Measurements from ENCODE around the gene XXYLT1.

The XXYLT1 gene

DNA sequence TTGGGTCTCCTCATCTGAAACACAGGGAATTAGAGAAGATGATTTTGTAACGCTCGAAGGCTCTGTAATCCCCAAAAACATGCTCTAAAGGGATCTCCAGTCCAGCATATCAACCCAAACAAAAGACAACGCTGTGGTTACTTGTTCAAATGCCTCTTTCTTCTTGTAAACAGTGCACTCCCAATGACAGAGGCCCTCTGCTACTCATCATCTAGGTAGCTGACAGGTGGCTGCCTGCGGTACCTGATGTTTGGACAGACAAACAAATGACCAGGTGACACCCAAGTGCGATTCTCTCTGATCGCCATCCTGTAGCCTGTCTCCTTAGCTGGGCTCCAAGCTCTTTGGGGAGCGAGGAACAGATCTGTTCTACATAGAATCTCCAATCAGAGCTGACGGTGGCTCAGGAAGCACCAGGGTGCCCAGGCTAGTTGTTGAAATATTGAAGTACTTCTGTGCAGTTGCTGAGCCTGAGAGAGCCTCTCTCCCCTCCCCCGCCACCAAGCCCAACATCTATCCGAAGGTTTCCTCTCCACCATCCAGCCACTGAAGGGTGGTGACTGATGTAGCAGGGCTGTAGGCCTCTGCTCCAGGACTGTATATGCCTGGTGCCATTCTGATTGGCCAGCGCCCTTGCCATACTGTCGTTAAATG lies 238.7 kb downstream of the XXYLT1 start:
- Histone ChIP-seq H3K4me1 (ENCODE audit: insufficient read depth, insufficient read length) (peaks cover 39% of the 10 kb centered on the region), H3K27me3 (ENCODE audit: insufficient read depth, insufficient read length) (no peaks in the 10 kb centered on the region), H3K9me3 (ENCODE audit: insufficient read depth, low read length) (no peaks in the 10 kb centered on the region), H3K9ac (ENCODE audit: insufficient read length, low read depth) (no peak overlapping the region), H3K4me3 (ENCODE audit: insufficient read length, low read depth) (no peak overlapping the region), H3K36me3 (ENCODE audit: insufficient read depth, insufficient read length, low read length) (no peaks in the 10 kb centered on the region)
- TF ChIP-seq SUZ12 (IDR thresholded peaks at IDR 0.05; ENCODE audit: extremely low read depth, insufficient read depth, insufficient read length) (no peak), ZNF274 (IDR thresholded peaks at IDR 0.05; ENCODE audit: low read depth, low read length) (no peak), YY1 (IDR thresholded peaks at IDR 0.05; ENCODE audit: insufficient read depth, insufficient read length) (no peak)
- no peak for DNase-seq (ENCODE audit: low read depth, low spot score)

DNA sequence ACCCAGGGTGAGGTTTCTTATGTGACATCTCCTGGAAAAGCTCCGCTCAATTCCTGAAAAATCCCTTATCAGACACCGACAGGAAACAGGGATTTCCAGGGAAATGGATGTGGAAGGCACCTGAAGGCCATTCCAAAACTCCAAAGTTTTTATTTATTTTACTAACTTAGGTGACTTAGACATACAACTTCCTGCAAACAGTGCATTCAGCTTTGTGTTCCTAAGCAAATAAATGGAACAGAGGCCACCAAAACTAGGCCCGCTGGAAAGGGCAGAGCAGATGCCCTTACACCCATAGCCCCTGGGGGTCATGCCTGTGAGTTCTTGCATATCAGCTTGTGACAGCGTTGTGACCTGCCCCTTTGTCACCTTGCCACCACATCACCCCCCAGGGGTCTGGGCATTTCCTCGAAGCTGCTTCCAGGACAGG lies 239.4 kb downstream of the XXYLT1 start:
- H3K4me1 ChIP-seq (ENCODE audit: insufficient read depth, insufficient read length): peaks cover 39% of the 10 kb centered on the region
- peak overlapping the region; percentile 37 for H3K9ac ChIP-seq (ENCODE audit: insufficient read length, low read depth)
- H3K36me3 ChIP-seq (ENCODE audit: insufficient read depth, insufficient read length, low read length): no peaks in the 10 kb centered on the region
- H3K4me3 ChIP-seq (ENCODE audit: insufficient read length, low read depth): no peak overlapping the region
- no peak for TF ChIP-seq YY1 (IDR thresholded peaks at IDR 0.05; ENCODE audit: insufficient read depth, insufficient read length)
- TF ChIP-seq ZNF274 (IDR thresholded peaks at IDR 0.05; ENCODE audit: low read depth, low read length): no peak
- no peak for TF ChIP-seq SUZ12 (IDR thresholded peaks at IDR 0.05; ENCODE audit: extremely low read depth, insufficient read depth, insufficient read length)
- H3K9me3 ChIP-seq (ENCODE audit: insufficient read depth, low read length): no peaks in the 10 kb centered on the region
- H3K27me3 ChIP-seq (ENCODE audit: insufficient read depth, insufficient read length): no peaks in the 10 kb centered on the region
- no peak for DNase-seq (ENCODE audit: low read depth, low spot score)

DNA sequence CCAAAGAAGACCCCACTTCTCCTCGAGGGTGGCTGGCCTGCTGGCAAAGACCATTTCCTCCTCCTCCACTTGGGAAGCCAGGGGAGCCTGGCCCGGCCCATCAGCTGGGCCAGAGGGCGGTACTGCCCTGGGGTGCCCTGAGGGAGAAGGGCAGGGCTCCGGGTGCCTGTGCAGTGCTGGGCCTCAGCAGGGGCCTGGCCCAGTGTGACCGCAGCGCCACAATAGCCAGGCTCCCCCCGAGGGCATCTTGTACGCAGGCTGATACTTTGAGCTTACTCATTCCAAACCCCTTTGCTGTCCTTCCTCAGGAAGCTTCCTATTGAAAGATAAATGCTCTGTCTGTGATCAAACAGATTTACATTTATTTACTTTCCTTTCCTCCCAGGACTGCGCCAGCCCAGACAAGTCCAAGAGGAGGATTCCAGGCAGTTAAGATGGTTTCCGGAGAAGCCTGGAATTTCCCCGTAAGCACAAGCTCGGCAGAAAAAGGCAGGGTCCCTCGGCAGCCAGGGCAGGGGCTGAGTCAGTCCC lies 240.1 kb downstream of the XXYLT1 start:
- H3K36me3 ChIP-seq (ENCODE audit: insufficient read depth, insufficient read length, low read length): no peaks in the 10 kb centered on the region
- TF ChIP-seq ZNF274 (IDR thresholded peaks at IDR 0.05; ENCODE audit: low read depth, low read length) (no peak), SUZ12 (IDR thresholded peaks at IDR 0.05; ENCODE audit: extremely low read depth, insufficient read depth, insufficient read length) (no peak), YY1 (IDR thresholded peaks at IDR 0.05; ENCODE audit: insufficient read depth, insufficient read length) (no peak)
- H3K9ac ChIP-seq (ENCODE audit: insufficient read length, low read depth): peak overlapping the region; percentile 16
- no peak overlapping the region for H3K4me3 ChIP-seq (ENCODE audit: insufficient read length, low read depth)
- H3K4me1 ChIP-seq (ENCODE audit: insufficient read depth, insufficient read length): peaks cover 32% of the 10 kb centered on the region
- DNase-seq (ENCODE audit: low read depth, low spot score): no peak
- no peaks in the 10 kb centered on the region for H3K27me3 ChIP-seq (ENCODE audit: insufficient read depth, insufficient read length)
- no peaks in the 10 kb centered on the region for H3K9me3 ChIP-seq (ENCODE audit: insufficient read depth, low read length)

DNA sequence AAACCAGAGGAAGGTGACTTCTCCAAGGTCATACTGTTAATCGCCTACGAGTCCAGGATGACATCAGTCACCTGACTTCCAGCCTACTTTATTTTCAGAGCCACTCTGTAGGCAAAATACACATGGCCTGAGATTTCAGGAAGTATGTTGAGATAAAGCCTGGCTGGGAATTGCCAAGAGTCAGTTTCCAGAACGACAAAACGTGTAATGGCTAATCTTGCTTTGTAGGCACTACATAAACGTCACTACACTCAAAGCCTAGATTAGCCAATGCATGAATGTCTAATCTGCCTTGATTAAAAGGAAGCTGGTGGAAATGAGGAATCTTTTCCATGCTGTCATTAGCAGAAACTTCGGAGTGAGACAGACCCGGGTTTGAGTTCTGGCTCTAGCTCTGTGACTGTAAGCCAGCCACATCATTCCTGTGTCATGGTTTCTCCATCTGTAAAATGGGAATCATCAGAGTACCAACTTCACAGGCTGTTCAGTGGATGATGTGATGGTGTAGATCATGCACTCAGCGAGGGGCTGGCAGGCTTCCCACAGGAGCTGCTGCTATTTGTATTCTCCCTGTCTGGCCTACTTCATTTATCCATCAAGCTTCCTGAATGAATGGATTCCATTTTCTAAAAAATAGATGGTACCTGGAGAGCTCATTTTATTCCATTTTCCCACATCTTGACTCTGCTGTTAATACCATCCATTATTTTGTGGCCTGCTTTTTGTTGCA lies 241.9 kb downstream of the XXYLT1 start:
- Histone ChIP-seq H3K27me3 (ENCODE audit: insufficient read depth, insufficient read length) (no peaks in the 10 kb centered on the region), H3K9ac (ENCODE audit: insufficient read length, low read depth) (no peak overlapping the region), H3K9me3 (ENCODE audit: insufficient read depth, low read length) (no peaks in the 10 kb centered on the region), H3K4me3 (ENCODE audit: insufficient read length, low read depth) (no peak overlapping the region), H3K36me3 (ENCODE audit: insufficient read depth, insufficient read length, low read length) (no peaks in the 10 kb centered on the region), H3K4me1 (ENCODE audit: insufficient read depth, insufficient read length) (peaks cover 18% of the 10 kb centered on the region)
- no peak for TF ChIP-seq SUZ12 (IDR thresholded peaks at IDR 0.05; ENCODE audit: extremely low read depth, insufficient read depth, insufficient read length)
- no peak for TF ChIP-seq ZNF274 (IDR thresholded peaks at IDR 0.05; ENCODE audit: low read depth, low read length)
- TF ChIP-seq YY1 (IDR thresholded peaks at IDR 0.05; ENCODE audit: insufficient read depth, insufficient read length): no peak
- DNase-seq (ENCODE audit: low read depth, low spot score): no peak

DNA sequence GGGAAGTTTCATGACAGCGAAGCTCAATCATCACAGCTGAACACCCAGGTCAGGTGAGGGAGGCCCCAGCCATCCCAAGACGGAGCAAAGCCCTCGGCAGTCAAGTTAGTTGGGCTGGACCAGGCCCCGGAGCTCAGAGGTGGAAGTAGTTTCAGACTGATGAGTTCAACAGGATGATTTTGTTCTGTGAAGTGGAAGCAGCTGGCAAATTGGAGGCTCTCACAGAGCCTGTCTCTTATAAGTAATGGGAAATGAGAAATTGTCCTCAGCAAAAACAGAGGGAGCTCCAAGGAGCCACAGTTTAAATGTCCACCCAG lies 245.1 kb downstream of the XXYLT1 start:
- TF ChIP-seq SUZ12 (IDR thresholded peaks at IDR 0.05; ENCODE audit: extremely low read depth, insufficient read depth, insufficient read length) (no peak), ZNF274 (IDR thresholded peaks at IDR 0.05; ENCODE audit: low read depth, low read length) (no peak), YY1 (IDR thresholded peaks at IDR 0.05; ENCODE audit: insufficient read depth, insufficient read length) (no peak)
- DNase-seq (ENCODE audit: low read depth, low spot score): no peak
- H3K4me3 ChIP-seq (ENCODE audit: insufficient read length, low read depth): no peak overlapping the region
- H3K27me3 ChIP-seq (ENCODE audit: insufficient read depth, insufficient read length): no peaks in the 10 kb centered on the region
- 0 out of 2 replicates have a peak, but pooled peaks cover 1% of the 10 kb centered on the region for H3K9me3 ChIP-seq (ENCODE audit: insufficient read depth, low read length)
- no peaks in the 10 kb centered on the region for H3K36me3 ChIP-seq (ENCODE audit: insufficient read depth, insufficient read length, low read length)
- H3K9ac ChIP-seq (ENCODE audit: insufficient read length, low read depth): no peak overlapping the region
- H3K4me1 ChIP-seq (ENCODE audit: insufficient read depth, insufficient read length): peaks cover 3% of the 10 kb centered on the region

DNA sequence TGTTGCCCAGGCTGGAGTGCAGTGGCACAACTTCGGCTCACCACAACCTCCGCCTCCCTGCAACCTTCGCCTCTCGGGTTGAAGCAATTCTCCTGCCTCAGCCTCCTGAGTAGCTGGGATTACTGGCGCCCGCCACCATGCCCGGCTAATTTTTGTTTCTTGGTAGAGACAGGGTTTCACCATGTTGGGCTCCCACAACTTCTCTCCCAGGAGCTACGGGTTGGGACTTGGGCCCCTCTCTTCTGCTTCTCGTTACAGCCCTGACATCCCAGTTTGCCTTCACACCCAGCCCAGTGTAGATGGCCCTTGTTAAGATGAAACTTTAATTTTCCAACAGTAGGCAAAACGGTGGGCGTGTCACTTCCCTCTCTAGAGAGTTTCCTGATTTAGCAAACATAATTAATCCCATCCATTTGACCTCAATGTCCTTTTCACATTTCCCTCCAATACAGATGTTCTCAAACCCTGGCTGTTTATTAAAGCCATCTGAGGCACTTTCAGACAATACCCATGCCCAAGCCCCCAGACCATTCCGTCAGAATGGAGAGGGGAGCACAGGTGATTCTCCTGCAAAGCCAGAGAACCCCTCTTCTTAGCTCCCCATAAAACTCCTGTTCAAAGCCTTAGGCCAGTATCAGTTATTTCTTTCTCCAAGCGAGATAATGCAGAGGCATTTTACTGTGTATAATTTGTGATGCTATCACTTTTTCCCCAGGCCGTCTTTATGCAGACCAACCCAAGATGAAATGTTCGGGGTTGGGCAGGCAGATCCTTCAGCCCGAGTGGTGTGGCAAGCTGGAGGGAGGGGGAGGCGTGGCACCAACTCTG lies 245.7 kb downstream of the XXYLT1 start:
- no peak for TF ChIP-seq SUZ12 (IDR thresholded peaks at IDR 0.05; ENCODE audit: extremely low read depth, insufficient read depth, insufficient read length)
- no peaks in the 10 kb centered on the region for H3K27me3 ChIP-seq (ENCODE audit: insufficient read depth, insufficient read length)
- DNase-seq (ENCODE audit: low read depth, low spot score): no peak

DNA sequence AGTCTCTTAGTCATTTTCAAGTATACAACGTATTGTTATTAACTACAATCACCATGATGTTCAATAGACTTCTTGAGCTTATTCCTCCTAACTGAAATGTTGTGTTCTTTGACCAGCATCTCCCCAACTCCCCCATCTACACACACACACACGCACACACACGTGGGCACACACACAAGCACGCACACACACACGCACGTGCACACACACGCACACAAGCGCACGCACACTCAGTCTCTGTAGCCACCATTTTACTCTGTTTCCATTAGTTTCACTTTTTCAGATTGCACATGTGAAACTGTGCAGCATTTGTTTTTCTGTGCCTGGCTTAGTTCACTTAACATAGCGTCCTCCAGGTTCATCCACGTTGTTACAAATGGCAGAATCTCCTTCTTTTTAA lies 247.0 kb downstream of the XXYLT1 start:
- Histone ChIP-seq H3K9ac (ENCODE audit: insufficient read length, low read depth) (no peak overlapping the region), H3K9me3 (ENCODE audit: insufficient read depth, low read length) (peaks cover 14% of the 10 kb centered on the region; the same call in 1 of the 2 replicates), H3K27me3 (ENCODE audit: insufficient read depth, insufficient read length) (no peaks in the 10 kb centered on the region), H3K4me1 (ENCODE audit: insufficient read depth, insufficient read length) (no peaks in the 10 kb centered on the region), H3K36me3 (ENCODE audit: insufficient read depth, insufficient read length, low read length) (no peaks in the 10 kb centered on the region), H3K4me3 (ENCODE audit: insufficient read length, low read depth) (no peak overlapping the region)
- no peak for DNase-seq (ENCODE audit: low read depth, low spot score)
- TF ChIP-seq ZNF274 (IDR thresholded peaks at IDR 0.05; ENCODE audit: low read depth, low read length): no peak
- TF ChIP-seq YY1 (IDR thresholded peaks at IDR 0.05; ENCODE audit: insufficient read depth, insufficient read length): no peak
- no peak for TF ChIP-seq SUZ12 (IDR thresholded peaks at IDR 0.05; ENCODE audit: extremely low read depth, insufficient read depth, insufficient read length)

More for the DNA sequence above, 245.7 kb downstream of the XXYLT1 start:
- peaks cover 7% of the 10 kb centered on the region; the same call in 1 of the 2 replicates for H3K9me3 ChIP-seq (ENCODE audit: insufficient read depth, low read length)
- no peaks in the 10 kb centered on the region for H3K36me3 ChIP-seq (ENCODE audit: insufficient read depth, insufficient read length, low read length)
- H3K4me1 ChIP-seq (ENCODE audit: insufficient read depth, insufficient read length): no peaks in the 10 kb centered on the region
- no peak overlapping the region for H3K9ac ChIP-seq (ENCODE audit: insufficient read length, low read depth)
- no peak overlapping the region for H3K4me3 ChIP-seq (ENCODE audit: insufficient read length, low read depth)
